HCT116 (cell line): ENCODE results near the gene TRIM10. TPM values are rescaled to one million over a fixed set of nuclear protein-coding genes. Genes with fewer than 3 reads are reported as not detected.

ENCODE experiments used
- ATAC-seq: fragments of 200-7000 bp; cut with Tn5 transposase; 2 replicates; pipeline ENCODE4 v1.9.1; 2020; ENCODE audit warnings: mild to moderate bottlenecking, moderate library complexity
- BruUV-seq: library from RNA; stranded (reverse); fragments of 400-500 nt; replicated peaks from 2 replicates; lab custom pipeline; 2021; lab: Mats Ljungman, UMichigan
- CTCF ChIA-PET: fragments of 300-600 bp; sonication (Branson Sonifier 250); formaldehyde crosslinking; loops from one replicate; lab custom pipeline; 2021; ENCODE audit warnings: antibody characterized with exemption; lab: Charles Lee
- POLR2A ChIA-PET: fragments of 300-600, 350-600 bp; sonication (Branson Sonifier 250); formaldehyde crosslinking; loops from one replicate; lab custom pipeline; 2021; ENCODE audit warnings: antibody characterized with exemption; lab: Charles Lee
- RAD21 ChIA-PET, 2 experiments: fragments of 300-600 bp; sonication (Branson Sonifier 250); formaldehyde crosslinking; loops; one replicate each; lab custom pipeline; 2023; ENCODE audit warnings: low total read pairs in 2 of 2; ENCODE audit not compliant: uncharacterized antibody in 2 of 2, unreplicated experiment in 2 of 2, low non-redundant PET in 1 of 2; lab: Charles Lee
- DNase-seq: peaks from one replicate; pipeline ENCODE4 v3.0.0-alpha.2; 2010; ENCODE audit warnings: low read depth, low spot score
- H2AFZ ChIP-seq: fragments of 200-600 bp; shearing (Covaris generic), sonication (generic); 2 replicates; pipeline ENCODE4 v1.6.1; 2017; ENCODE audit warnings: low read depth, mixed run types, mixed read lengths, antibody characterized with exemption, low read length; ENCODE audit not compliant: poor library complexity, severe bottlenecking
- H3K27ac ChIP-seq: 2 replicates; pipeline ENCODE4 v1.5.1; 2012; ENCODE audit warnings: low read depth, low read length
- H3K27me3 ChIP-seq: fragments of 200-600 bp; sonication (generic); 2 replicates; pipeline ENCODE4 v1.6.1; 2016; ENCODE audit warnings: mixed run types, low read length, mixed read lengths; ENCODE audit not compliant: insufficient read depth
- H3K36me3 ChIP-seq, 2 experiments: fragments of 200-500 bp in 1 of 2; fragments of 200-600 bp in 1 of 2; sonication (Bioruptor generic) in 1 of 2; sonication (generic) in 1 of 2; 2 replicates each; pipeline versions ENCODE4 v1.5.1 to v1.6.1; 2014 to 2016; ENCODE audit warnings: low read length in 2 of 2, inconsistent platforms in 1 of 2, mixed read lengths in 1 of 2, mixed run types in 1 of 2; ENCODE audit not compliant: insufficient read depth in 2 of 2, control insufficient read depth in 1 of 2
- H3K4me1 ChIP-seq, 2 experiments: fragments of 200-600 bp in 1 of 2; sonication (generic) in 1 of 2; 2 replicates each; pipeline versions ENCODE4 v1.5.1 to v1.6.1; 2012 to 2017; ENCODE audit warnings: low read length in 2 of 2, inconsistent platforms in 1 of 2, mild to moderate bottlenecking in 1 of 2, mixed read lengths in 1 of 2, mixed run types in 1 of 2, moderate library complexity in 1 of 2; ENCODE audit not compliant: insufficient read depth in 2 of 2, control insufficient read depth in 1 of 2
- H3K4me2 ChIP-seq: fragments of 200-600 bp; sonication (generic); 2 replicates; pipeline ENCODE4 v1.6.1; 2017; ENCODE audit warnings: mixed run types, low read length, mixed read lengths
- H3K4me3 ChIP-seq, 2 experiments: fragments of 200-600 bp in 1 of 2; sonication (generic) in 1 of 2; replicated peaks in 1 of 2; 2 replicates each; pipeline ENCODE4 v1.5.1; 2011 to 2016; ENCODE audit warnings: low read length in 2 of 2, control low read depth in 1 of 2, low read depth in 1 of 2, mild to moderate bottlenecking in 1 of 2, mixed read lengths in 1 of 2, mixed run types in 1 of 2
- H3K79me2 ChIP-seq: fragments of 200-600 bp; sonication (generic); 2 replicates; pipeline ENCODE4 v1.6.1; 2017; ENCODE audit warnings: mild to moderate bottlenecking, mixed run types, low read length, moderate library complexity, mixed read lengths; ENCODE audit not compliant: insufficient read depth
- H3K9ac ChIP-seq: fragments of 200-600 bp; sonication (generic); 2 replicates; pipeline ENCODE4 v1.6.1; 2016; ENCODE audit warnings: low read length, mixed read lengths
- H3K9me2 ChIP-seq: fragments of 200-600 bp; sonication (generic), shearing (Covaris generic); 2 replicates; pipeline ENCODE4 v1.6.1; 2017; ENCODE audit warnings: mixed run types, mild to moderate bottlenecking, moderate library complexity; ENCODE audit not compliant: insufficient read depth
- H3K9me3 ChIP-seq, 2 experiments: fragments of 200-500 bp in 1 of 2; fragments of 200-600 bp in 1 of 2; sonication (Bioruptor generic) in 1 of 2; sonication (generic) in 1 of 2; 2 replicates each; pipeline ENCODE4 v1.6.1; 2014 to 2017; ENCODE audit warnings: low read length in 2 of 2, mixed read lengths in 2 of 2, inconsistent platforms in 1 of 2, low read depth in 1 of 2, mild to moderate bottlenecking in 1 of 2, mixed run types in 1 of 2, moderate library complexity in 1 of 2; ENCODE audit not compliant: control insufficient read depth in 1 of 2, insufficient read depth in 1 of 2
- H4K20me1 ChIP-seq: fragments of 200-600 bp; sonication (generic), shearing (Covaris generic); 2 replicates; pipeline ENCODE4 v1.6.1; 2017; ENCODE audit warnings: mixed run types, mild to moderate bottlenecking, moderate library complexity; ENCODE audit not compliant: insufficient read depth
- CBX3 ChIP-seq: IDR thresholded peaks from 2 replicates; pipeline ENCODE4 v1.6.1; 2012; ENCODE audit warnings: low read depth
- EGR1 ChIP-seq: IDR thresholded peaks from 2 replicates; pipeline ENCODE4 v1.6.1; 2012; ENCODE audit warnings: low read depth
- FOSL1 ChIP-seq: IDR thresholded peaks from 2 replicates; pipeline ENCODE4 v1.6.1; 2012; ENCODE audit warnings: low read depth
- JUND ChIP-seq: IDR thresholded peaks from 2 replicates; pipeline ENCODE4 v1.6.1; 2012
- SIN3A ChIP-seq: IDR thresholded peaks from 2 replicates; pipeline ENCODE4 v1.6.1; 2012; ENCODE audit warnings: low read depth
- SP1 ChIP-seq: IDR thresholded peaks from 2 replicates; pipeline ENCODE4 v1.6.1; 2012; ENCODE audit warnings: low read depth
- SRF ChIP-seq: IDR thresholded peaks from 2 replicates; pipeline ENCODE4 v1.6.1; 2012; ENCODE audit warnings: low read depth
- ZFX ChIP-seq: fragments of 450-650 bp; IDR thresholded peaks from 2 replicates; pipeline ENCODE4 v1.6.1; 2017
- ZNF274 ChIP-seq: fragments of 200-500 bp; sonication (Bioruptor generic); IDR thresholded peaks from 2 replicates; pipeline ENCODE4 v1.6.1; 2014; ENCODE audit warnings: mild to moderate bottlenecking, low read depth, low read length, inconsistent platforms
- intact Hi-C: fragments of 100-400 bp; cut with micrococcal nuclease; formaldehyde crosslinking; loops from 2 replicates; pipeline ENCODE4 v1.10.0; 2022
- total RNA-seq: library from RNA; stranded (reverse); gene quantifications from one replicate; pipeline ENCODE4 v1.2.1, GENCODE V29; 2021; ENCODE audit not compliant: unreplicated experiment
- TF ChIP-seq, protein P1 (sequence below): IDR thresholded peaks from 2 replicates; pipeline ENCODE4 v1.6.1; 2012; ENCODE audit warnings: low read depth
- TF ChIP-seq, protein P2 (sequence below): IDR thresholded peaks from 2 replicates; pipeline ENCODE4 v1.6.1; 2011; ENCODE audit warnings: mild to moderate bottlenecking, low read length, moderate library complexity; ENCODE audit not compliant: insufficient replicate concordance; ENCODE audit errors: extremely low read depth
- TF ChIP-seq, protein P3 (sequence below): IDR thresholded peaks from 2 replicates; pipeline ENCODE4 v1.6.1; 2012
- TF ChIP-seq, protein P4 (sequence below), 3 experiments: fragments of 200-600 bp in 1 of 3; sonication (generic) in 1 of 3; IDR thresholded peaks in 2 of 3; conservative IDR thresholded peaks in 1 of 3; 2 replicates each; pipeline ENCODE4 v1.5.1; 2012 to 2017; ENCODE audit warnings: low read depth in 2 of 3, low read length in 2 of 3, antibody characterized with exemption in 1 of 3, borderline replicate concordance in 1 of 3, control low read depth in 1 of 3, mild to moderate bottlenecking in 1 of 3, mixed read lengths in 1 of 3, mixed run types in 1 of 3, moderate library complexity in 1 of 3; ENCODE audit not compliant: insufficient read depth in 1 of 3

The TRIM10 gene
- total RNA-seq, 1 experiment from 2014 or later = 0.98 TPM

DNA sequence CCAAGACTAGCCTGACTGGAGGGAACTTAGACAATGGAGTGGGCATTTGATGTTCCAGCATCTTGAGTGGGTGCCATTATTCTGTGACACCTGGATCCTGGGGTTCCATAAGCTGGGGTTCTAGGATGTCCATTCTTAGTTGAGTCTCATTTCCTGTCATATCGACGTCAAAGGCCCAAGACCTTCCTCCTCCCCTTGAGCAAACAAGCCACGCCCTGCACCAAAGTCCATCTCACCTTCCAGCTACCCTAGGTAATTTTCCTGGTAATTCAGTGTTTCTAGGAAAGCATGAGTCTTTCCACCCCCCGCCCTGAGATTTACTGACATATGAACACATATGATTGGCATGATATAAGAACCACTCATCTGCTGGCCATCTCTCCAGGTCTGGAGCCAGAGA, 25.3 kb downstream of the TRIM10 start, which contains the start of gene TRIM40:
TRIM40 (plus strand) TSS at position 384 of the 400 bp plus-strand sequence. CDS start 897 bp downstream, outside the sequence.
- no peak within 1 kb of the TSS for H3K4me2 ChIP-seq
- no peak within 1 kb of the TSS for H2AFZ ChIP-seq
- H3K4me1 ChIP-seq = peaks cover 1 to 7% of the 10 kb centered on the region in 2 experiments; a peak in 3 of 4 replicates
- no TSS peak for BruUV-seq
- RAD21 ChIA-PET = no interaction called here
- ATAC-seq (no peak), DNase-seq (no peak)
- no peaks in the 10 kb centered on the region for H4K20me1 ChIP-seq
- H3K9me2 ChIP-seq = no peaks in the 10 kb centered on the region
- no peaks in the 10 kb centered on the region for H3K79me2 ChIP-seq
- H3K27ac ChIP-seq = no peak within 1 kb of the TSS
- intact Hi-C loops = no loop called here
- no peaks in the 10 kb centered on the region for H3K9me3 ChIP-seq
- no peak within 1 kb of the TSS for H3K9ac ChIP-seq
- CTCF ChIA-PET = no interaction called here
- H3K4me3 ChIP-seq = no peak within 1 kb of the TSS
- H3K36me3 ChIP-seq = no peaks in the 10 kb centered on the region
- POLR2A ChIA-PET = no interaction called here
- no peaks in the 10 kb centered on the region for H3K27me3 ChIP-seq
- no peak for TF ChIP-seq FOSL1
- no peak for TF ChIP-seq SIN3A
- no peak for TF ChIP-seq ZFX
- TF ChIP-seq, protein P1, sequence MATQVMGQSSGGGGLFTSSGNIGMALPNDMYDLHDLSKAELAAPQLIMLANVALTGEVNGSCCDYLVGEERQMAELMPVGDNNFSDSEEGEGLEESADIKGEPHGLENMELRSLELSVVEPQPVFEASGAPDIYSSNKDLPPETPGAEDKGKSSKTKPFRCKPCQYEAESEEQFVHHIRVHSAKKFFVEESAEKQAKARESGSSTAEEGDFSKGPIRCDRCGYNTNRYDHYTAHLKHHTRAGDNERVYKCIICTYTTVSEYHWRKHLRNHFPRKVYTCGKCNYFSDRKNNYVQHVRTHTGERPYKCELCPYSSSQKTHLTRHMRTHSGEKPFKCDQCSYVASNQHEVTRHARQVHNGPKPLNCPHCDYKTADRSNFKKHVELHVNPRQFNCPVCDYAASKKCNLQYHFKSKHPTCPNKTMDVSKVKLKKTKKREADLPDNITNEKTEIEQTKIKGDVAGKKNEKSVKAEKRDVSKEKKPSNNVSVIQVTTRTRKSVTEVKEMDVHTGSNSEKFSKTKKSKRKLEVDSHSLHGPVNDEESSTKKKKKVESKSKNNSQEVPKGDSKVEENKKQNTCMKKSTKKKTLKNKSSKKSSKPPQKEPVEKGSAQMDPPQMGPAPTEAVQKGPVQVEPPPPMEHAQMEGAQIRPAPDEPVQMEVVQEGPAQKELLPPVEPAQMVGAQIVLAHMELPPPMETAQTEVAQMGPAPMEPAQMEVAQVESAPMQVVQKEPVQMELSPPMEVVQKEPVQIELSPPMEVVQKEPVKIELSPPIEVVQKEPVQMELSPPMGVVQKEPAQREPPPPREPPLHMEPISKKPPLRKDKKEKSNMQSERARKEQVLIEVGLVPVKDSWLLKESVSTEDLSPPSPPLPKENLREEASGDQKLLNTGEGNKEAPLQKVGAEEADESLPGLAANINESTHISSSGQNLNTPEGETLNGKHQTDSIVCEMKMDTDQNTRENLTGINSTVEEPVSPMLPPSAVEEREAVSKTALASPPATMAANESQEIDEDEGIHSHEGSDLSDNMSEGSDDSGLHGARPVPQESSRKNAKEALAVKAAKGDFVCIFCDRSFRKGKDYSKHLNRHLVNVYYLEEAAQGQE = no peak

DNA sequence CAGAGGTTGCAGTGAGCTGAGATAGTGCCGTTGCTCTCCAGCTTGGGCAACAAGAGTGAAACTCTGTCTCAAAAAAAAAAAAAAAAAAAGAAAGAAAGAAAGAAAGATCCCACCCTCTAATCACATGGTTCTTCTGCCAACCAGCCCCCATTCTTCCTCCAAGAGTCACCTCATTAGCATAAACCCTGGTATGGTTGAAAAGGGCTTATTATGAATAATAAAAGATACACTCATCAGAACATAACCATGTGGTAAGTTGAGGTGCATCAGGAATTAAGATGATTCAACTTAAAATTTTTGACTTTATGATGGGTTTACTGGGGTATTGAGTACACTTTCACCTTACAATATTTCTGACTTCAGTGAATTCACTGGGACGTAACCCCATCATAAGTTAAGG, 25.9 kb downstream of the TRIM10 start:
- Histone ChIP-seq H3K4me3 (no peak overlapping the region), H4K20me1 (no peaks in the 10 kb centered on the region), H3K9ac (no peak overlapping the region), H3K79me2 (no peaks in the 10 kb centered on the region), H3K27ac (no peak overlapping the region), H3K4me2 (no peak overlapping the region), H3K9me3 (no peaks in the 10 kb centered on the region), H3K36me3 (no peaks in the 10 kb centered on the region), H3K9me2 (no peaks in the 10 kb centered on the region), H3K27me3 (no peaks in the 10 kb centered on the region), H2AFZ (no peak overlapping the region), H3K4me1 (peaks cover 4 to 11% of the 10 kb centered on the region in 2 experiments; a peak in 3 of 4 replicates)
- TF ChIP-seq ZNF274 = no peak
- no peak for TF ChIP-seq SIN3A
- no peak for TF ChIP-seq EGR1
- no peak for TF ChIP-seq SRF
- TF ChIP-seq JUND = no peak
- TF ChIP-seq, protein P2, sequence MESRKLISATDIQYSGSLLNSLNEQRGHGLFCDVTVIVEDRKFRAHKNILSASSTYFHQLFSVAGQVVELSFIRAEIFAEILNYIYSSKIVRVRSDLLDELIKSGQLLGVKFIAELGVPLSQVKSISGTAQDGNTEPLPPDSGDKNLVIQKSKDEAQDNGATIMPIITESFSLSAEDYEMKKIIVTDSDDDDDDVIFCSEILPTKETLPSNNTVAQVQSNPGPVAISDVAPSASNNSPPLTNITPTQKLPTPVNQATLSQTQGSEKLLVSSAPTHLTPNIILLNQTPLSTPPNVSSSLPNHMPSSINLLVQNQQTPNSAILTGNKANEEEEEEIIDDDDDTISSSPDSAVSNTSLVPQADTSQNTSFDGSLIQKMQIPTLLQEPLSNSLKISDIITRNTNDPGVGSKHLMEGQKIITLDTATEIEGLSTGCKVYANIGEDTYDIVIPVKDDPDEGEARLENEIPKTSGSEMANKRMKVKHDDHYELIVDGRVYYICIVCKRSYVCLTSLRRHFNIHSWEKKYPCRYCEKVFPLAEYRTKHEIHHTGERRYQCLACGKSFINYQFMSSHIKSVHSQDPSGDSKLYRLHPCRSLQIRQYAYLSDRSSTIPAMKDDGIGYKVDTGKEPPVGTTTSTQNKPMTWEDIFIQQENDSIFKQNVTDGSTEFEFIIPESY = no peak
- TF ChIP-seq, protein P3, sequence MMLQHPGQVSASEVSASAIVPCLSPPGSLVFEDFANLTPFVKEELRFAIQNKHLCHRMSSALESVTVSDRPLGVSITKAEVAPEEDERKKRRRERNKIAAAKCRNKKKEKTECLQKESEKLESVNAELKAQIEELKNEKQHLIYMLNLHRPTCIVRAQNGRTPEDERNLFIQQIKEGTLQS = no peak
- no peak for TF ChIP-seq SP1
- no peak for TF ChIP-seq CBX3
- TF ChIP-seq, protein P4, sequence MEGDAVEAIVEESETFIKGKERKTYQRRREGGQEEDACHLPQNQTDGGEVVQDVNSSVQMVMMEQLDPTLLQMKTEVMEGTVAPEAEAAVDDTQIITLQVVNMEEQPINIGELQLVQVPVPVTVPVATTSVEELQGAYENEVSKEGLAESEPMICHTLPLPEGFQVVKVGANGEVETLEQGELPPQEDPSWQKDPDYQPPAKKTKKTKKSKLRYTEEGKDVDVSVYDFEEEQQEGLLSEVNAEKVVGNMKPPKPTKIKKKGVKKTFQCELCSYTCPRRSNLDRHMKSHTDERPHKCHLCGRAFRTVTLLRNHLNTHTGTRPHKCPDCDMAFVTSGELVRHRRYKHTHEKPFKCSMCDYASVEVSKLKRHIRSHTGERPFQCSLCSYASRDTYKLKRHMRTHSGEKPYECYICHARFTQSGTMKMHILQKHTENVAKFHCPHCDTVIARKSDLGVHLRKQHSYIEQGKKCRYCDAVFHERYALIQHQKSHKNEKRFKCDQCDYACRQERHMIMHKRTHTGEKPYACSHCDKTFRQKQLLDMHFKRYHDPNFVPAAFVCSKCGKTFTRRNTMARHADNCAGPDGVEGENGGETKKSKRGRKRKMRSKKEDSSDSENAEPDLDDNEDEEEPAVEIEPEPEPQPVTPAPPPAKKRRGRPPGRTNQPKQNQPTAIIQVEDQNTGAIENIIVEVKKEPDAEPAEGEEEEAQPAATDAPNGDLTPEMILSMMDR (IDR thresholded peaks at IDR 0.05 in 2 of 3, conservative IDR thresholded peaks at IDR 0.05 in 1 of 3; ENCODE audit: borderline replicate concordance in 1 of 3, insufficient read depth in 1 of 3, low read depth in 2 of 3, low read length in 2 of 3) = no peak
- ATAC-seq (no peak), DNase-seq (no peak)
- BruUV-seq = no TSS peak
- ChIA-PET CTCF (no interaction called here), RAD21 (no interaction called here), POLR2A (no interaction called here)
- intact Hi-C loops = no loop called here
